GM12875 (cell line): Measurements from ENCODE around the gene INTS12.

Experiments
- H3K4me3 ChIP-seq: one replicate; pipeline ENCODE4 v1.5.1; 2011; ENCODE audit warnings: low read depth, low read length, control low read depth
- TF ChIP-seq, protein P1 (sequence below): IDR thresholded peaks from 2 replicates; pipeline ENCODE4 v1.5.1; 2011; ENCODE audit warnings: low read depth, mild to moderate bottlenecking, control low read depth, inconsistent platforms, low read length, moderate library complexity, borderline replicate concordance; ENCODE audit not compliant: insufficient read depth

INTS12 gene

DNA sequence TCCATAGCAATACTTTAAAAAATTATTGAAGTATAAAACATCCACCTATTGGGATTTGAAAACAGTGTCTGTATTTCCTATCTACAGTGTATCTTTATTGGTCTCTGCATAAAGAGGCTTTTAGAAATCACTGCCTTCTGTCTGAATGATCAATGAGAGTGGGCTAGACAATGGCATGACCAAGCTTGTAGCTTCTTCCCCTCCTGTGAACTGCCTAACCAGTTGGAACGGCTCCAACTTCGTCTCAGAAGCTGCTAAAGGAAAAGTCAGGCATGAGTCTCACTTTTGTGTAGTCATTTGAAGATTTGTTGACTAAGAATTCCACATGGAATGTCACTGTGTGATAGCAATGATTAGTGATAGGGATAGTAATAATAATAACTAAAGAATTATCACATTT lies 64.2 kb downstream of the INTS12 start:
- TF ChIP-seq, protein P1, sequence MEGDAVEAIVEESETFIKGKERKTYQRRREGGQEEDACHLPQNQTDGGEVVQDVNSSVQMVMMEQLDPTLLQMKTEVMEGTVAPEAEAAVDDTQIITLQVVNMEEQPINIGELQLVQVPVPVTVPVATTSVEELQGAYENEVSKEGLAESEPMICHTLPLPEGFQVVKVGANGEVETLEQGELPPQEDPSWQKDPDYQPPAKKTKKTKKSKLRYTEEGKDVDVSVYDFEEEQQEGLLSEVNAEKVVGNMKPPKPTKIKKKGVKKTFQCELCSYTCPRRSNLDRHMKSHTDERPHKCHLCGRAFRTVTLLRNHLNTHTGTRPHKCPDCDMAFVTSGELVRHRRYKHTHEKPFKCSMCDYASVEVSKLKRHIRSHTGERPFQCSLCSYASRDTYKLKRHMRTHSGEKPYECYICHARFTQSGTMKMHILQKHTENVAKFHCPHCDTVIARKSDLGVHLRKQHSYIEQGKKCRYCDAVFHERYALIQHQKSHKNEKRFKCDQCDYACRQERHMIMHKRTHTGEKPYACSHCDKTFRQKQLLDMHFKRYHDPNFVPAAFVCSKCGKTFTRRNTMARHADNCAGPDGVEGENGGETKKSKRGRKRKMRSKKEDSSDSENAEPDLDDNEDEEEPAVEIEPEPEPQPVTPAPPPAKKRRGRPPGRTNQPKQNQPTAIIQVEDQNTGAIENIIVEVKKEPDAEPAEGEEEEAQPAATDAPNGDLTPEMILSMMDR, result no peak
- H3K4me3 ChIP-seq, result no peak overlapping the region

DNA sequence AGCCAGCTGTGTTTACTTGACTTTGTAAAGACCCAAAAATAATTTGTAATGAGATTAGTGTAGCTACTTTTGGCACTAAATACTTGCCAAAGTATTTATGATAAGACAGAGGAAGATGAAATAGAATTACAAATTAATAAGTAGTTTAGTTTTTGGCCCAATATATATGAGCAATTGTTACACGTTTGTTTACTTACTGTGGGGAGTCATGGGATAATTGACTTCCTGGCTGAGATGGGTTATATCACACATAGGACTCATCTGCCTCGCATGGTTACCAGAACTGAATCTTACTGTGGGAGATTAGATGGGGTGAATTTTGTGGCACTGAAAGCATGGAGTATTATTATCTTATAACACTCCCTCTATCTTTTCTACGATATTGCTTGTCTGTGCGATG lies 66.6 kb downstream of the INTS12 start:
- TF ChIP-seq, protein P1, result no peak
- H3K4me3 ChIP-seq, result no peak overlapping the region

DNA sequence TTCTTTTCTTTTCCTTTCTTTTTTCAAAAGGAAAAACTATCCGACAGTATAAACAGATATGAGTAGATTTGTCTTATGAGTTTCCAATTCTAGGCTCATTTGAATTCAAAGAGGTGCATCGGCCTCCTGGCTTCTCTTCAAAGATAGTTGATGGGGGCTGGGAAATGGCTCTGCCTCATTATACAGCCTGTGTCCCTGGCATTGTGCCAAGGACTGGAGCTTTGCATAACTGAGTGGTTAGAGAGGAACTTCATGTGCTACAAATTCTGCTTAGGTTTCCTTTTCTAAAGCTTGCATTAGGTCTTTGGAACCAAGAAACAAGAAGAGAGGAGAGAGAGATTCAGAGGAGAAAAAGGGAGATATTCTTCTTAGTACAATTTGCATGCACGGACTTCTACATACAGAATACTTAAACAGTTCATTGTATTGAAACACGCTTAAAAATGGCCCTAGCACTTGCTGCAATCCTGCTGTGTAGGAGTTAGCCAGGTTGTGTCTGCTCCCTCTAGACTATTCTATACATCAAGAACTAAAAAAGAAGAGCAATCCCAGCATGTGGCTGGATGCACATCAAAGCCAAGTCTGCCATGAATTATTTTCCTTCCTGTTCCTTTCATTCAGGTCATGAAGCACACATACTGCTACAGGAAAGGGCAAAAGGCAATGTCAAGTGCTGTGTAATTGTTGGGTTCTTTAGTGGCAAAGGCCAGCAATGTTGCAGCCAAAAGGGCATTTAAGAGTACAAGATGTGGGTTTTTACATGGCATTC lies 70.9 kb downstream of the INTS12 start:
- no peak overlapping the region for H3K4me3 ChIP-seq
- TF ChIP-seq, protein P1, result no peak

DNA sequence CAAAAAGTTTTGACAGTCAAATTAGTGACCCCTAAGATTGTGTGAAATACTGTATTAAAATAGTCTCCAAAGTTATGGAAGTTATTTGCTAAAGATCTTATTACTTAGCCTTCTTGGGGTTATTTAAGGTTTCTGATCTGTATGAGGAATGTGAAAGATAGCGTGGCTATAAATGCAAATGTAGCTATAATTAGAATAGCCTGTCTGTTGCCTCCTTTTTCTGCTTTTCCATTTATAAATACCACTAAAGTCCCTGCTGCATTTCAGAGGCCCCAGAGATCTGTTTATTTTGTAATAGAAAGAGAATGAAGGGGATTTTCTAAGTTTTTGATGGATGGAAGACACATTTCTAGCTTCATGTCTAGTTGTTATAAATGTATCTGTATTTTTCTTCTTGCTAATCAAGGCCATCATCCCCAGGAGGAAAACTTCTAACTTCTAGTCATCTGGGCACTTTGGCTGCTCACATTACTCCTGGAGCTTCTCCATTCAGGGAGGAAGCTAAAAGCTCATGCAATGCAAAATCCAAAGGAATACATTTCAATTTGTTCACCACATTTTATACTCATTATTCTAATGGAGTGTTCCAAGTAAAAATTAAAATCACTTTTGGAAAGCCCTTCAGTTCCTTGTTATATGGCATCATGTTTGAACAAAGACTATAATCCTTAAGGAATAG lies 73.9 kb downstream of the INTS12 start:
- no peak overlapping the region for H3K4me3 ChIP-seq
- TF ChIP-seq, protein P1, result no peak

DNA sequence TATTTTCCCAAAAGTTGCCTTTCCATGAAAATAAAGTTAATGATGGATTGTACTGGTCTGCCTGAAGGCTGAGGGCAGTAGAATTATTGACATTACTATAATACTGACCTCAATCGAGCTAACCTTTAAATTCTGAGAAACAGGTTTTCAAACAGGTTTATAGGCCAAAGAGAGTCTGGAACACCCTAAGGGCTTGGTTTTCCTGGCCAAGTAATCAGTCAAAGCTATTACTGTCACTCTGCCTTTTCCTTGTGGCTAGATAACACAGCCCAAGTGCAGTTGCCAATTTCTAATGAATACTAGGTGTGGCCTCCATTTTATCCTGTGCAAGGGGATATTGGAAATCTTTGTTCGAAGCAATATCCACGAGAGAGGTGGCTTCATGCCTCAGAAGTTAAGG lies 75.2 kb downstream of the INTS12 start:
- TF ChIP-seq, protein P1, result no peak
- no peak overlapping the region for H3K4me3 ChIP-seq
